Fibroblast of gingiva (primary cell): ENCODE data around the gene UNC5A.

Experiments used
- DNase-seq: peaks from one replicate; pipeline ENCODE4 v3.0.0-alpha.2; 2011; ENCODE audit warnings: low read depth

Gene UNC5A

DNA sequence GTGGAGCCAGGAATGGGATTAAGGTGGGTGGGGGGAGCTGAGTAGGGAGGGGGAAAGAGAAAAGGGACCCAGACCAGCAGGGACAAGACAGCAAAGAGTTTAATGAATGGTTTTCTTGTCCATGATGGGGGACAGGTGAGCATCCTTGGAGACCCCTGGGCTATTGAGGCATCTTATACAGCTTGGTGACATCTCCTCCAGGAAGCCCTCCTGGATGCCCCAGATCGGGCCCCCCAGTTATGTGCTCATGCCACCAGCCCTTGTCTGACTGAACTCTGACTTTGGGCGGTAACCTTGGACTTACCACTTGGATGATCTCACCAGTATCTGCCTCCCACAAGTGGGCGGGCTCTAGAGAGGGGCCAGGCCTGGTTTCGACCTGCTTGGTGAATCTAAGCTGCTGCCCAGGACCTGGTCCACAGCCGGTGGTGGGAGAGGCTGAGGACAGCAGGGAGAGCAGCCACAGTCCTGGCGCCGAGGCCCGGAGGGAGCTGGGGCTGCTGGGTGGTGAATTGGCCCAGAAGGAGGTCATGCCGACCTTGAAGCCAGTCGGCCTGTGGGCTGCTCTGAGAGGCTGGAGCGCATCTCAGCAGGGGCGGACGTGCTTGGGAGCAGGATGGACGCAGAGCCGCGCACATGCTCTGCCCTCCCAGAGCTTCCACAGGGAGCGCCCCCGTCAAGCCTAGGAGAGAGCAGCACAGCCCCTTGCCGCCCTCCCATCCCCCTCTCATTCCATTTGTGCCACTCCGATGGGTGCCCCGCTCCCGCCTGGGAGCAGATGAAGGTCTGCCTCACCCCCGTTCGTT lies 36.2 kb downstream of the UNC5A start:
- DNase-seq: no peak

DNA sequence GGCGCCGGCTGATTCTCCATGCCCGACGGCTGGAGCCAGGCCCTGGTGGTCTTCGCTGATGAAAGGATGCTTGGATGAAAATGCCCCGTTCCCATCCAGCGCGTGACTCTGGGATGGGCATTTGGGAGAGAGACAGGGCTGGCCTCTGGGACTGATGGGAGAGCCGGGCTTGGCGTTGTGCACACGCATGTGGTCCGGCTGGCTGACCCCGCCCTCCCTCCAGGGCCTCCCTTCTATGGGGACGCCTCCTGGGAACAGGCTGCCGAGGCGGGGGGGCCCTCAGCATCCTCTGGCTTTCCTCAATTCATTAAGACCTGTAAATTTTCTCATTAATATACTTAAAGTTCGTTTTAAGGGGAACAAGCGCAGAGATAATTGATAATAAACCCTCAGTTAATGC lies 36.8 kb downstream of the UNC5A start:
- DNase-seq: no peak

DNA sequence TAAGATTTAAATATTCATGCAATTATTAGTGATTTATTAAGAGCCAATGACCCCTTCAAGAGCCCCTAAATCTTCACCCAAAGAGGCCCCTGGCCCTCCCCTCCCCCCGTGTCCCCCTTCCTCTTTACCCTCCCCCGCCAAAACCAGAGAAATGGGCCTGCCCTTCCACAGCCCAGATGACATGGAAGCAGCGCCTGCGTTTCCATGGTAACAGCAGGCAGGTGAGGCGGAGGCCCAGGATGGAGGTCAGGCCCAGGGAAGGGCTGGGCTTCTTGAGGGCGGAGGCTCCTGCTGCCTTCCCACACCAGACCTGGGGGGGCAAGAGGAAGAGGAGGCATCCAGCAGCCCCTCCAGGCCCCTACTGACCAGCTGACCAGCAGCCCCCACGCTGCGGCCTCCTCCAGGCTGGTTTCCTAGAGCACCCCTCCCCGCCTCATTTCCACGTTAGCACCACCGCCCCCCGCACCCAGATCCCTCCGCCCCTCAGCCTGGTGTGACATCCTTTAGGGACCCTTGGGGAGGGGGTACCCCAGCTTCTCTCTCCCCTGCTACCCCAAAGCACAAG lies 37.4 kb downstream of the UNC5A start:
- no peak for DNase-seq

GRCh38 chr5:176848651-176849050 lies 38.3 kb downstream of the UNC5A start:
- no peak for DNase-seq

DNA sequence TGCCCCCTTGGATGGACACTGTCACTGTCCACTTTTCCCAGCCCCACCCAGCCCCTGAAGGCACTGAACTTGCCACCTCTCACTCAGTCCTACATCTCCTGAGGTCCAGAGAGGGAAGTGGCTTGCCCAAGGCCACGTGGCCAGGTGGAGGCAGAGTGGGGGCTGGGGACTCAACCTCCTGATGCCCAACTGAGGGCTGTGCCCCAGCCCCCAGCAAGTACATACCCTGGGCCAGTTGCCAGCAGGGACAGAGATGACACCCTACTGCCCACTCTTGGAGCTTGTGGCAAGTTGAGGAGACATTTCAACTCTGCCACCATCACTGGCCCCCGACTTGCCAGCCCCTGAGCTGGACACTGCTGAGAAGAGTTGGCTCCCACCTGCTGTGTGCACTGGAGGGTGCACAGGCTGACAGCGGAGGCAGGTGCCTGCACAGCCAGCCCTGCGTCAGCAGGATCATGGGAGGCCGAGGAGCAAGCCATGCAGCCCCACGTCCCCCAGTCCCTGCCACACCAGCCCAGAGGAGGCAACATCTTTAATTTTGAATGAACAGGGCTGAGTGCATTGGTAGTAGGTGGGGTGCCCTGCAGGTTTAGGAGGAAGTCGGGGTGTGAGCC lies 39.4 kb downstream of the UNC5A start:
- DNase-seq: no peak

GRCh38 chr5:176850371-176851245 lies 40.2 kb downstream of the UNC5A start:
- DNase-seq: no peak

DNA sequence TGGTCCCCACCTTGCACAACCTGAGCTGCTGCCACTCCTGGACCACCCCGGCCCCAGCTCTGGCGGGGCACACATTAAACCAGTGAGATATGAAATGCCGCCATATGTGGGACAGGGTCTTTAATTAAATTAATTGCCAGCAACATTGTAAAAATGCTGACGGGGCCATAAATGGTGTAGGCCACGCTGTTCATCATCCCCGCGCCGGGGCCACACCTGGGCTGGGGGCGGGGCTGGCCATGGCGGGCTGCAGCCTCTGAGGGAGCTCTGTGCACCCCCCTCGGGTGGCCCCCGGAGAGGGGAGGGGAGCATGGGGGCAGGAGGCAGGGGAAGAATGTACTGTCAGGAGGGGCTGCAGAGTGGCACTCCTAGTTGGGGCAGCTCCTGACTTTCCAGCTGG lies 41.0 kb downstream of the UNC5A start:
- no peak for DNase-seq

DNA sequence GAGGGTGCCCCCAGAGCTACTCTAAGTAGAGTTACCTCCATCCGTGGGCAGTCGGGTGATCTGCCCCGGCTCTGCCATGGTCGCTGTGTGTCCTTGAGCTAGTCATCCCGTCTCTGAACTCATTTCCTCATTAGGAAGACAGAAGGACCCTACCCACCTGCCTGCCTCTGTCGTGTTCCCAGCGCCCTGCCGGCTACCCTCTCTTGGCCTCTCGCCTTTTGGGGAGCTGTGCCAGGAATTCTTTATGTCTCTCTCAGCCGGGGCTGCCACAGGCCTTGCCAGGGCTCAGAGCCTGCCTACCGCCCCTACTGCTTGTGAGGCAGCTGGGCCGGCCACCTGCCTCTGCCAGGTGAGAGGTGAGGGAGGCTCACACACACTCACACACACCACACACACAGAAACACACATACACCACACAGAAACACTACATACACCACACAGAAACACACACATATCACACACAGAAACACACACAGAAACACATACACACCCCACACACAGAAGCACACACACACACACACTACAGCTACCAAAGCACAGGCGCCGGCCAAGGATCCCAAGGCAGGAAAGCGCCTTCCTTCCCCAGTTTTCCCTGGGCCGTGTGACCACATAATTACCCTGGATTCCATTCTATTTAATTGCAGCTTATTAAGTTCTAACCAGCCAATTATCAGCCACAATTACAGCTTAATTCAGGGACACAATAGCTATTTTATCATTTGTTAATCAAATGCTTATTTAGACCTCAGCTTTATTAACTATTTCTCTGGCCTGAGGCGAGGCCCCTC lies 41.7 kb downstream of the UNC5A start:
- DNase-seq: no peak

- no peak for DNase-seq
Measured at GRCh38 chr5:176853151-176853778, 42.9 kb downstream of the UNC5A start.

DNA sequence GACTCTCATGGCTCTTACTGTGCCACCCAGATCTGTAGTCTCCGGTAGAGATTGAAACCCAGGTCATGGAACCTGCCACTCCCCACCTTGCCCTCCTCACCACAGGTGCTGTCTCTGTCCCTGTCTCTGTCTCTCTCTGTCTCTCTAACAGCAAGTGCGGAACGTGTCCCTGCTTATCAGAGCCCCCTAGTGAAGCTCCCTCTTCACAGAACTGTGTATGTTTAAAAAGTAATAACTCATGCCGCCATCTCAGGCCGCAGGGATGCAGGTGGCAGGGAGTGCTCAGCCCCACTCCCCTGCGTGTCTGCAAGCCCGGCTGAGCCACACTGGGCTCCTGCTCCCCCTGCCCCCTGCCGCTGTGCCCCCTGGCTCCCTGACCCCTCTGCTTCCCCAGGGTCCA lies 43.8 kb downstream of the UNC5A start:
- DNase-seq: no peak

- no peak for DNase-seq
Measured at GRCh38 chr5:176855598-176855997, 45.2 kb downstream of the UNC5A start.

DNA sequence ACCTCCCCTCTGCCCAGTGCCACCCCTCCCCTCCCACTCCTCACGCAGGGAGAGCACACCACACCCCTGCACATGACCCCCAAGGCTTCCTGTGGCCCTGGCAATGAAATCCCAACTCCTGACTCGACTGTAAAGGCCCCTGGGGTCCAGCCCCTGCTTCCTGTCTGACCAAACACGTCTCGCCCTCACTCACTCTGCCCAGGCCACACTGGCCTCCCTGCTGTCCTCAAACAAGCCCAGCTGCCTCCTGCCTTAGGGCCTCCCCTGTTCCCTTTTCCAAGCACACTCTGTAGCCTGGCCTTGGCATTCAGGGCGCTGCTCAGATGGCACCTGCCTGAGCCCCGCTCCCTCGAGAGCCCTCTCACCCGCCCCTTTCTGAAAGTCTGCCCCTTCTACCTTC lies 46.4 kb downstream of the UNC5A start:
- DNase-seq: no peak

- DNase-seq: no peak
Measured at GRCh38 chr5:176857216-176857893, 47.0 kb downstream of the UNC5A start.

DNA sequence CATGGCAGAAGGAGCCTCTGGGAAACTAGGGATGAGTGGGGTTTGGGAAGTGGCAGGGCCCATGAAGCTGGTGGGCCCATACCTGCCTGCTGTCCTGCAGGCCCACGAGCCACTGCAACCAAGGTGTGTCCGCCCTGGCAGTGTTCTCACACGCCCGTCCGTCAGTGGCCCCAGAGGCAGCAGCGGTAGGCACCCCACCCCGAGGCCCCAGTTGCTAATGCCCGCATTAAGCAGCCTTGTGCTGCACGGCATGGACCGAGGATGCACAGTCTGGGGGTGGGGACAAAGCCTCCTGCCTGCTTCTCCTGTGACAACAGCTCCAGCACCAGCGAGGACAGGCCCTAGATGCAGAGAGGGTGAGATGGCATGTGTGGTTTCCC lies 47.5 kb downstream of the UNC5A start:
- DNase-seq: no peak

DNA sequence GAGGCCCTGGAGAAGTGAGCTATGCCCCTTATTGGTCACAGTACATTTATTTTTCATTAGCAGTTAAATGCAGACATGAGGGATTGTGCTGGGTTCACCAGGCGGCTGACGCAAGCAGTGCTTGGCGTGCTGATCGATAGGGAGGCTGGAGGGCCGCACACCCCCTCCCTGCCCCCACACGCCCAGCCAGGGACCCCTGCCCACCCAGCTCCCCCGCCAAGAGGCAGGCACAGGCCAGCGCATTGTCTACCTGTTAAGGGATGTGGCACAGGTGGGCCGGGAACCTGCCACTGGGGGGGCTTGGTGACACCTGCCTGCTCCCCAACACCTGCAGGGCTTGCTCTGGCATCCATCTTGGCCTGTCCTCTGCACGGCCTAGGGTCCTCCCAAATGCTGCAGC lies 49.6 kb downstream of the UNC5A start:
- no peak for DNase-seq

GRCh38 chr5:176860381-176860780 lies 50.0 kb downstream of the UNC5A start:
- no peak for DNase-seq

GRCh38 chr5:176861276-176861675 lies 50.9 kb downstream of the UNC5A start:
- no peak for DNase-seq

GRCh38 chr5:176862330-176862995 lies 52.1 kb downstream of the UNC5A start:
- no peak for DNase-seq

GRCh38 chr5:176863041-176863764 lies 52.8 kb downstream of the UNC5A start:
- DNase-seq: no peak

DNA sequence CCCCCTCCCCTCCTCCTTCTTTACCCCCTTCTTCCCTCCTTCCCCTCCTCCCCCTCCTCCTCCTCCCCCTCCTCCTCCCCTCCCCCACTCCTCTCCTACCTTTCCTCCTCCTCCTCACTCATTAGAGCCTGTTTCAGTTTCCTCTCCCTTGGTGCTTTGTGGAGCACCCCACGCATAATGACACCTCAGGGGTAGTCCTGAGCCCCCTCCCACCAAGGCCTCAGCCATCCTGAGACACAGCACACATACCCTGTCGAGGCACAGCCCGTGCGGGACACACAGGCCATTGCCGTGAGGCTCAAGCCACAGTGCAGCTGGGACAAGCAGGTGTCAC lies 53.4 kb downstream of the UNC5A start:
- DNase-seq: no peak
